ENCODE measurements around the gene CHPT1.

Gene CHPT1

GRCh38 chr12:101703487-101703886 lies 6.0 kb downstream of the CHPT1 start:
- TF ChIP-seq, protein P1, sequence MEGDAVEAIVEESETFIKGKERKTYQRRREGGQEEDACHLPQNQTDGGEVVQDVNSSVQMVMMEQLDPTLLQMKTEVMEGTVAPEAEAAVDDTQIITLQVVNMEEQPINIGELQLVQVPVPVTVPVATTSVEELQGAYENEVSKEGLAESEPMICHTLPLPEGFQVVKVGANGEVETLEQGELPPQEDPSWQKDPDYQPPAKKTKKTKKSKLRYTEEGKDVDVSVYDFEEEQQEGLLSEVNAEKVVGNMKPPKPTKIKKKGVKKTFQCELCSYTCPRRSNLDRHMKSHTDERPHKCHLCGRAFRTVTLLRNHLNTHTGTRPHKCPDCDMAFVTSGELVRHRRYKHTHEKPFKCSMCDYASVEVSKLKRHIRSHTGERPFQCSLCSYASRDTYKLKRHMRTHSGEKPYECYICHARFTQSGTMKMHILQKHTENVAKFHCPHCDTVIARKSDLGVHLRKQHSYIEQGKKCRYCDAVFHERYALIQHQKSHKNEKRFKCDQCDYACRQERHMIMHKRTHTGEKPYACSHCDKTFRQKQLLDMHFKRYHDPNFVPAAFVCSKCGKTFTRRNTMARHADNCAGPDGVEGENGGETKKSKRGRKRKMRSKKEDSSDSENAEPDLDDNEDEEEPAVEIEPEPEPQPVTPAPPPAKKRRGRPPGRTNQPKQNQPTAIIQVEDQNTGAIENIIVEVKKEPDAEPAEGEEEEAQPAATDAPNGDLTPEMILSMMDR (conservative IDR thresholded peaks at IDR 0.05; ENCODE audit: low read depth, low read length), result no peak
- no peak for DNase-seq (ENCODE audit: low read depth)
- H3K4me3 ChIP-seq (ENCODE audit: low read depth, low read length), result no peak overlapping the region

- no peak for DNase-seq (ENCODE audit: low read depth)
- no peak overlapping the region for H3K4me3 ChIP-seq (ENCODE audit: low read depth, low read length)
- TF ChIP-seq, protein P1 (conservative IDR thresholded peaks at IDR 0.05; ENCODE audit: low read depth, low read length), result no peak
These were observed 9.0 kb downstream of the CHPT1 start for GRCh38 chr12:101706403-101706802.

DNA sequence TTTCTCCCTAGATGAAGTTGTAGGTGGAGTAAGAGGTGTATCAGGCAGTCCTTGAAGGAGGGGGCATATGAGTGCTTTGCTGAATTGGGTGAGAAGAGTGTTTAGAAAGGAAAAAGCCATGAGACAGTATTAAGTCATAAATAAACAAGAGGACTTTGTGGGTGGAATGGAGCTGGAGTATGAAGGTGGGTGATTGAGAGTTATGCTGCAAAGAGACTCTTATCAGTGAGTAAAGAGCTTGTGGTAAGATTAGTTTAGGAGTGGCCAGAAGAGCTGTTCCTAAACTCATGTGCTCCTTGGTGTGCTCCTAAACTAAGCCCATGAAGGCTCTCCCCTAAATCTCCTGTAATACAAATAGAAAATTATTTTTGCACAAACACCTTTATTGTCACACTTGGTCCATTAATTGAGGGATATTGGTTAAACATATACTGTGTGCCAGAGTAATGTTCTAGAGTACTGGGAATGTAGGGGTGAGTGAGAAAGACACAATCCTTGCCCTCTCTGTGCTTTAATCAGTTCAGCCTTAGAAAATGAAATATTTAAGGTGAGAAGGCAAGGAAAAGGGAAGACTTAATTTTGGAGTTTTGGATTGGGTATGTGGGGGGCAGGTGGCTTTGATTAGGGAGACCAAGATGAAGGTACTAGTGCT lies 9.8 kb downstream of the CHPT1 start:
- H3K4me3 ChIP-seq (ENCODE audit: low read depth, low read length), result no peak overlapping the region
- TF ChIP-seq, protein P1 (conservative IDR thresholded peaks at IDR 0.05; ENCODE audit: low read depth, low read length), result no peak
- DNase-seq (ENCODE audit: low read depth), result peak; percentile 30

GRCh38 chr12:101710288-101710687 lies 12.8 kb downstream of the CHPT1 start:
- TF ChIP-seq, protein P1 (conservative IDR thresholded peaks at IDR 0.05; ENCODE audit: low read depth, low read length), result no peak
- no peak for DNase-seq (ENCODE audit: low read depth)
- no peak overlapping the region for H3K4me3 ChIP-seq (ENCODE audit: low read depth, low read length)

DNA sequence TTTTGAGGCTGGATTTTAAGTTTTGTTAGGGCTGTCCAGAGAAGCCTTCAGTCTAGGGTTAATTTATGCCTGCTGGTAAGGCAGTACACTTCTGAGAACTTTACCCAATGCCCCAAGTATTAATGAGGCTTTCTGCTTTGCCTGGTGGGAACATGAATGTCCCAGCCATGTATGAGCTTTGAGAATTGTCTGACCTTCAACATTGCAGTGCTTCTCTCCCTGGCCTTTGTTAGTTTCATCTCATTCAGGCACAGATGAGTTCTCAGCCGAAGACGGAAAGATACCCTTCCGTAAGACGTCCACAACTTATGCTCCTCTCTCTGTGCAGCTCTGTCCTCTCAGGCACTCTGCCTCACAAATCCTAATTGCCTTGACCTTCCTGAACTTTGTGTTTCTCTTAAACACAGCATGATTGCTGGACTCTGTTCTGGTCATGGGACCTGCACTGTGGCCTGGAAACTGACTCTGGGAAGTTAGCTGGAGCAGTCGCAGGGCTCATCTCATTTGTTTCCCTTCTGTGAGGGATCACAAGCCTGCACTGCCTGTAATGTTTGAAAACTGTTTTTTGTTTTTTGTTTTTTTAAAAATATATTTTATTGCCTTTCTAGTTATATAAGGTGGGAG lies 15.7 kb downstream of the CHPT1 start:
- TF ChIP-seq, protein P1 (conservative IDR thresholded peaks at IDR 0.05; ENCODE audit: low read depth, low read length), result no peak
- peak; percentile 41 for DNase-seq (ENCODE audit: low read depth)
- H3K4me3 ChIP-seq (ENCODE audit: low read depth, low read length), result no peak overlapping the region

- DNase-seq (ENCODE audit: low read depth), result no peak
- TF ChIP-seq, protein P1 (conservative IDR thresholded peaks at IDR 0.05; ENCODE audit: low read depth, low read length), result no peak
- no peak overlapping the region for H3K4me3 ChIP-seq (ENCODE audit: low read depth, low read length)
These were observed 16.5 kb downstream of the CHPT1 start for GRCh38 chr12:101713930-101714329.
